GM12878 (cell line): Measurements from ENCODE around the gene RSPO3.

Experiments
- E2F4 ChIP-seq: IDR thresholded peaks from 2 replicates; pipeline ENCODE4 v1.6.1; 2012; ENCODE audit warnings: low read depth, low read length, improper control_type of control experiment
- NFYB ChIP-seq: IDR thresholded peaks from 2 replicates; pipeline ENCODE4 v1.6.1; 2011; ENCODE audit warnings: low read depth, mild to moderate bottlenecking, low read length, improper control_type of control experiment, moderate library complexity; ENCODE audit not compliant: insufficient read depth
- POLR2AphosphoS5 ChIP-seq: IDR thresholded peaks from 2 replicates; pipeline ENCODE4 v1.6.1; 2011; ENCODE audit warnings: mild to moderate bottlenecking, low read length, inconsistent platforms
- SRF ChIP-seq, 2 experiments: IDR thresholded peaks; 2 replicates each; pipeline ENCODE4 v1.6.1; 2011; ENCODE audit warnings: low read depth in 2 of 2, low read length in 2 of 2, mild to moderate bottlenecking in 1 of 2, moderate library complexity in 1 of 2
- YY1 ChIP-seq: IDR thresholded peaks from 2 replicates; pipeline ENCODE4 v1.6.1; 2011; ENCODE audit warnings: low read depth, mild to moderate bottlenecking, low read length

GRCh38 chr6:127162836-127163235 is 44.4 kb downstream of the RSPO3 start:
- no peak for TF ChIP-seq NFYB
- TF ChIP-seq YY1: no peak
- no peak for TF ChIP-seq POLR2AphosphoS5
- TF ChIP-seq E2F4: no peak
- TF ChIP-seq SRF (IDR thresholded peaks at IDR 0.05; ENCODE audit: low read depth in 2 of 2, low read length in 2 of 2): no peak
